ENCODE results near the gene NLRC3.

- TF ChIP-seq CTCF (IDR thresholded peaks at IDR 0.05 in 8 of 11, conservative IDR thresholded peaks at IDR 0.05 in 3 of 11) (no peak), POLR2AphosphoS5 (IDR thresholded peaks at IDR 0.05) (no peak), POLR2A (IDR thresholded peaks at IDR 0.05) (no peak)
Measured at GRCh38 chr16:3503523-3503922, 73.7 kb downstream of the NLRC3 start.
